Cortex of kidney (tissue), 1 donor: ENCODE results near the gene PBRM1.

Source experiments
- DNase-seq: peaks from one replicate; lab custom pipeline; 2025; lab: John Stamatoyannopoulos, UW

Gene PBRM1

GRCh38 chr3:52509753-52510328 lies 175.9 kb downstream of the PBRM1 start:
- no peak for DNase-seq

- no peak for DNase-seq
Measured at GRCh38 chr3:52507359-52507758, 178.4 kb downstream of the PBRM1 start.

- no peak for DNase-seq
Measured at GRCh38 chr3:52506266-52506966, 179.3 kb downstream of the PBRM1 start.

- DNase-seq = no peak
Measured at GRCh38 chr3:52504977-52505376, 180.7 kb downstream of the PBRM1 start.

GRCh38 chr3:52503788-52504424 lies 181.8 kb downstream of the PBRM1 start:
- DNase-seq = no peak

GRCh38 chr3:52502808-52503350 lies 182.8 kb downstream of the PBRM1 start:
- DNase-seq = no peak

- no peak for DNase-seq
Measured at GRCh38 chr3:52502001-52502400, 183.7 kb downstream of the PBRM1 start.

GRCh38 chr3:52501046-52501445 lies 184.7 kb downstream of the PBRM1 start:
- no peak for DNase-seq

GRCh38 chr3:52498137-52499054 lies 187.3 kb downstream of the PBRM1 start:
- no peak for DNase-seq

- no peak for DNase-seq
Measured at GRCh38 chr3:52495777-52496602, 189.7 kb downstream of the PBRM1 start.
